Natural killer cell (primary cell): ENCODE data around the gene TMED1. TPM values are rescaled to one million over a fixed set of nuclear protein-coding genes. Genes with fewer than 3 reads are reported as not detected.
A peak's percentile ranks its signal among the peaks of the same experiment; 100 is the strongest.

ENCODE experiments used
- ATAC-seq, 3 donors: fragments of 150-1000 bp in 2 of 3; fragments of 200-7000 bp in 1 of 3; cut with Tn5 transposase; 1 replicate in 1 of 3; 2 replicates in 2 of 3; pipeline ENCODE4 v1.10.0; 2021; ENCODE audit warnings: mild to moderate bottlenecking in 2 of 3, moderate library complexity in 2 of 3
- DNase-seq, 2 donors: peaks; one replicate each; pipeline versions ENCODE4 v3.0.0 to v3.0.0-alpha.2; 2013 to 2021; ENCODE audit warnings: mixed read lengths in 1 of 2
- H3K27ac ChIP-seq: one replicate; pipeline ENCODE4 v1.5.1; 2013; ENCODE audit warnings: mild to moderate bottlenecking, low read length
- H3K27me3 ChIP-seq: one replicate; pipeline ENCODE4 v1.6.1; 2013; ENCODE audit warnings: low read length; ENCODE audit not compliant: control insufficient read depth, insufficient read depth
- H3K36me3 ChIP-seq: one replicate; pipeline ENCODE4 v1.6.1; 2013; ENCODE audit warnings: low read length; ENCODE audit not compliant: control insufficient read depth, insufficient read depth
- H3K4me1 ChIP-seq: one replicate; pipeline ENCODE4 v1.6.1; 2013; ENCODE audit warnings: low read length; ENCODE audit not compliant: control insufficient read depth, insufficient read depth
- H3K4me3 ChIP-seq: one replicate; pipeline ENCODE4 v1.5.1; 2013; ENCODE audit warnings: low read length
- H3K9me3 ChIP-seq: one replicate; pipeline ENCODE4 v1.6.1; 2013; ENCODE audit warnings: low read length; ENCODE audit not compliant: control insufficient read depth, insufficient read depth
- H3K27ac Mint-ChIP-seq, 2 donors: one replicate each; pipeline ENCODE4 v1.8.0; 2022; ENCODE audit warnings: mild to moderate bottlenecking in 2 of 2, mixed read lengths in 2 of 2, moderate library complexity in 1 of 2
- H3K27me3 Mint-ChIP-seq, 2 donors: one replicate each; pipeline ENCODE4 v1.8.0; 2022; ENCODE audit warnings: low read depth in 2 of 2, mixed read lengths in 2 of 2
- H3K36me3 Mint-ChIP-seq: one replicate; pipeline ENCODE4 v1.8.0; 2022; ENCODE audit warnings: mixed read lengths
- H3K4me1 Mint-ChIP-seq, 2 donors: one replicate each; pipeline ENCODE4 v1.8.0; 2022; ENCODE audit warnings: mixed read lengths in 2 of 2
- H3K4me3 Mint-ChIP-seq: one replicate; pipeline ENCODE4 v1.8.0; 2022; ENCODE audit warnings: mild to moderate bottlenecking, moderate library complexity, mixed read lengths
- H3K9me3 Mint-ChIP-seq, 2 donors: one replicate each; pipeline ENCODE4 v1.8.0; 2022; ENCODE audit warnings: mixed read lengths in 2 of 2
- CTCF ChIP-seq: fragments of 200-600 bp; IDR thresholded peaks from one replicate; pipeline ENCODE4 v1.8.0; 2022; ENCODE audit warnings: antibody characterized with exemption
- WGBS: methylation state at CpG from one replicate; pipeline ENCODE4 v1.1.7; 2013; ENCODE audit warnings: missing lambda C conversion rate; ENCODE audit not compliant: insufficient coverage; 5-methylcytosine and 5-hydroxymethylcytosine counted together
- intact Hi-C: fragments of 100-400 bp; cut with micrococcal nuclease; formaldehyde crosslinking; loops from one replicate; pipeline ENCODE4 v1.14.2; 2022
- total RNA-seq, 4 donors: library from RNA; stranded (reverse); fragments of 120-200 nt in 1 of 4; gene quantifications; one replicate each; pipeline versions ENCODE4 v1.2.3 to v1.2.4, GENCODE V29; 2013 to 2022

TMED1 gene
- total RNA-seq, 3 donors from 2014 or later (not counting 1 experiment from before 2014, with no cell fraction given) = 20.5 to 27.8 (median 27.4) TPM

DNA sequence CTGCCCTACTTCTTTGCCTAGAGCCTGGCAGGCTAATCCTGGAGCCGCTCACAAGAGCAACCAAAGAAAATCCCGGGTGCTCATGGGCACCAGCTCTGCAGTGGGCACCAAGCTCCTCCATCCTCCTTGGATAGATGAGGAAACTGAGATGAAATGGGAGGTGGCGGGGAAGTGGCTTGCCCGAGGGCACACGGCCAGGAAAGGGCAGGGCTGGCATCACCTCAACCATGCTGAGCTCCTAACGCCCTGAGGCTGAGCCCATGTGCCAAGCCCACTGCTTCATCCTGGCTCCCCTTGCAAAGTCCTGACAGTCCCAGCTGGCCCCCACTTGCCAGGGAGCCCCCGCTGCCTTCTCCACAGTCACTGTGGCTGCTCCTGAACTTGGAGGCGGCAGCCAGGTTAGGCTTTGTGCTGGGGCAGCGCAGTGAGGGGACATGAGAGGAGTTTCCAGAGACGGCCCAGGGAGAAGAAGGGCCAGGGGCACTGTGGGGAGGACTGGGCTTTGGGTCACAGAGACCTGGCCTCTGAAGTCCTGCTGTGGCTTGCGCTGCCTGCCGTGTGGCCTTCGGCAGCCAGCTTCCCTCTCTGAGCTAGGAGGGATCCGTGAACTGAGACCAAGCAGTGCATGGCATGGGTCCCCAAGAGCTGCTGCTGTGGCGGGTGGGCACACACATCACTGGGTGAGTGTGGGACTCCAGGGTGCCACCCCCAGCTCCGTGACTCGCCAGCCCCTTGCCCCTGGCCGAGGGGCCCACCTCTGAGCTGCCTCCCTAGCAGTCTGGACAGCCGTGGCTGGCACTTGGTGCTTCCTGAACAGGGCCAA lies 17.5 kb downstream of the TMED1 start:
- intact Hi-C loops = no loop called here
- no peak overlapping the region for H3K27ac ChIP-seq
- Mint-ChIP-seq H3K4me1 (peaks cover 22 to 59% of the 10 kb centered on the region in 2 donors), H3K27me3 (no peaks in the 10 kb centered on the region), H3K36me3 (no peaks in the 10 kb centered on the region), H3K4me3 (peak overlapping the region; percentile 21), H3K27ac (peak overlapping the region; percentile 57 to 92), H3K9me3 (no peaks in the 10 kb centered on the region)
- DNase-seq (no peak), ATAC-seq (no peak)
- WGBS = 92% methylated on average over 19 of the region's 19 CpGs
- H3K9me3 ChIP-seq = no peaks in the 10 kb centered on the region
- no peak overlapping the region for H3K4me3 ChIP-seq
- H3K4me1 ChIP-seq = peaks cover 48% of the 10 kb centered on the region
- no peak for TF ChIP-seq CTCF
- no peaks in the 10 kb centered on the region for H3K27me3 ChIP-seq
- peaks cover 54% of the 10 kb centered on the region for H3K36me3 ChIP-seq

- H3K9me3 ChIP-seq = no peaks in the 10 kb centered on the region
- no peak overlapping the region for H3K4me3 ChIP-seq
- no peak for DNase-seq
- no peaks in the 10 kb centered on the region for H3K27me3 ChIP-seq
- no peak for ATAC-seq
- no peaks in the 10 kb centered on the region for H3K9me3 Mint-ChIP-seq
- no peak overlapping the region for H3K4me3 Mint-ChIP-seq
- peak overlapping the region; percentile 57 to 92 for H3K27ac Mint-ChIP-seq
- intact Hi-C loops = no loop called here
- no peaks in the 10 kb centered on the region for H3K36me3 Mint-ChIP-seq
- peaks cover 59% of the 10 kb centered on the region for H3K4me1 ChIP-seq
- no peak for TF ChIP-seq CTCF
- H3K27ac ChIP-seq = no peak overlapping the region
- WGBS = 97% methylated on average over 42 of the region's 42 CpGs
- H3K36me3 ChIP-seq = peaks cover 51% of the 10 kb centered on the region
- peaks cover 31 to 69% of the 10 kb centered on the region in 2 donors for H3K4me1 Mint-ChIP-seq
- H3K27me3 Mint-ChIP-seq = no peaks in the 10 kb centered on the region
These were observed 18.5 kb downstream of the TMED1 start for GRCh38 chr19:10817291-10818038.

GRCh38 chr19:10816691-10817090 lies 19.3 kb downstream of the TMED1 start:
- H3K36me3 ChIP-seq = peaks cover 51% of the 10 kb centered on the region
- ATAC-seq = no peak
- TF ChIP-seq CTCF = no peak
- Mint-ChIP-seq H3K36me3 (no peaks in the 10 kb centered on the region), H3K4me1 (peaks cover 31 to 76% of the 10 kb centered on the region in 2 donors), H3K27ac (peak overlapping the region; percentile 92 to 93), H3K9me3 (no peaks in the 10 kb centered on the region), H3K27me3 (no peaks in the 10 kb centered on the region), H3K4me3 (no peak overlapping the region)
- no peak overlapping the region for H3K27ac ChIP-seq
- peaks cover 62% of the 10 kb centered on the region for H3K4me1 ChIP-seq
- no peaks in the 10 kb centered on the region for H3K27me3 ChIP-seq
- H3K4me3 ChIP-seq = no peak overlapping the region
- H3K9me3 ChIP-seq = no peaks in the 10 kb centered on the region
- intact Hi-C loops = no loop called here
- DNase-seq = no peak
- 98% methylated on average over 11 of the region's 11 CpGs for WGBS
